ENCODE measurements around the gene CACNA2D4.

The CACNA2D4 gene

GRCh38 chr12:1842905-1843640 lies 75.4 kb downstream of the CACNA2D4 start:
- no peak for DNase-seq

- no peak for DNase-seq
Observed at GRCh38 chr12:1842183-1842904, 76.1 kb downstream of the CACNA2D4 start.

GRCh38 chr12:1841586-1842182 lies 76.8 kb downstream of the CACNA2D4 start:
- no peak for DNase-seq

GRCh38 chr12:1840981-1841425 lies 77.4 kb downstream of the CACNA2D4 start:
- no peak for DNase-seq

- DNase-seq: no peak
Observed at GRCh38 chr12:1839956-1840951, 78.2 kb downstream of the CACNA2D4 start.

- DNase-seq: no peak
Observed at GRCh38 chr12:1839464-1839863, 79.0 kb downstream of the CACNA2D4 start.

GRCh38 chr12:1838994-1839365 lies 79.5 kb downstream of the CACNA2D4 start:
- no peak for DNase-seq

- DNase-seq: no peak
Observed at GRCh38 chr12:1838205-1838993, 80.1 kb downstream of the CACNA2D4 start.

GRCh38 chr12:1837541-1838204 lies 80.8 kb downstream of the CACNA2D4 start:
- no peak for DNase-seq

GRCh38 chr12:1836854-1837421 lies 81.5 kb downstream of the CACNA2D4 start:
- no peak for DNase-seq

GRCh38 chr12:1836241-1836803 lies 82.1 kb downstream of the CACNA2D4 start:
- no peak for DNase-seq

GRCh38 chr12:1835211-1836131 lies 83.0 kb downstream of the CACNA2D4 start:
- no peak for DNase-seq

- no peak for DNase-seq
Observed at GRCh38 chr12:1834186-1834925, 84.1 kb downstream of the CACNA2D4 start.

- DNase-seq: no peak
Observed at GRCh38 chr12:1833596-1834028, 84.8 kb downstream of the CACNA2D4 start.

- no peak for DNase-seq
Observed at GRCh38 chr12:1832801-1833595, 85.5 kb downstream of the CACNA2D4 start.

- DNase-seq: no peak
Observed at GRCh38 chr12:1830981-1831963, 87.2 kb downstream of the CACNA2D4 start.
